NT2/D1 (cell line): ENCODE results near the gene PGC.

Source experiments
- YY1 ChIP-seq: IDR thresholded peaks from 2 replicates; pipeline ENCODE4 v1.6.1; 2011; ENCODE audit not compliant: insufficient read length, insufficient read depth
- ZNF274 ChIP-seq: IDR thresholded peaks from 2 replicates; pipeline ENCODE4 v1.6.1; 2011; ENCODE audit warnings: mild to moderate bottlenecking, low read depth, low read length

DNA sequence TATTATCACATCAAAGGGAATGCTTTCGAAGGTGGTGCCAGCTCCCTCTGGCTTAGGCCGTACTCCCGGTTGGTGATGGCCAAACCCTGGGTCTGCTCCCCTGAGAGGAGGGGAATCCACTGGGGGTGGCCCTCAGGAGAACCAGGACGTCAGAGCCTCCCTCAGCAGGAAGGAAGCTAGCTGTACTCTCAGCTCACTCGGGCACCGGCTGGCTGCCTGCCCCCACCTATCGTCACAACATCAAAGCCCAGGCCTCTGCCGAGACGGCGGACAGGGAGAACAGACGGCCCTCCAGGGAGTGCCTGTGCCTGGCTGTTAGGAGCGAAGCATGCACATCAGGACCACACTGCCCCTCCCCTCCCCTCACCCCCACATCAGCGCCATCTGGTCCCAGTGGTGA, 9.2 kb upstream of the PGC start:
- no peak for TF ChIP-seq YY1
- TF ChIP-seq ZNF274 = no peak
